Activated CD4-positive, alpha-beta T cell treated with anti-CD3 and anti-CD28 coated beads, Interleukin-2, amount 10 ng/mL, durations not matched to agents 24 days and 14 days (primary cell): ENCODE data around the gene SEC61A2. TPM values are rescaled to one million over a fixed set of nuclear protein-coding genes. Genes with fewer than 3 reads are reported as not detected.

Experiments
- total RNA-seq: library from RNA; stranded (reverse); gene quantifications from 2 replicates; pipeline ENCODE4 v1.2.3, GENCODE V29; 2022

The SEC61A2 gene
- total RNA-seq, 1 donor from 2014 or later, result 21.2 TPM

Other genes with a start within 250 kb of the SEC61A2 start
- 38.9 and 41.4 TPM in 2 replicates for gene UPF2, start 86.9 kb upstream of the SEC61A2 start, total RNA-seq
- 17.2 and 21.6 TPM in 2 replicates for gene DHTKD1, start 60.7 kb upstream of the SEC61A2 start, total RNA-seq
- gene NUDT5, start 66.2 kb downstream of the SEC61A2 start, total RNA-seq, result 123 and 128 TPM in 2 replicates
- gene CDC123, start 66.5 kb downstream of the SEC61A2 start, total RNA-seq, result 184 and 185 TPM in 2 replicates
- 5.6 and 6.6 TPM in 2 replicates for gene CAMK1D, start 219.9 kb downstream of the SEC61A2 start, total RNA-seq